ENCODE results near the gene ZDHHC8.

ZDHHC8 gene

GRCh38 chr22:20142711-20143621, 11.4 kb downstream of the ZDHHC8 start:
- no peak for DNase-seq (ENCODE audit: low spot score)

- no peak for DNase-seq (ENCODE audit: low spot score)
Observed at GRCh38 chr22:20143883-20144665, 12.5 kb downstream of the ZDHHC8 start.

- no peak for DNase-seq (ENCODE audit: low spot score)
Observed at GRCh38 chr22:20145206-20145831, 13.7 kb downstream of the ZDHHC8 start.

- DNase-seq (ENCODE audit: low spot score), result no peak
Observed at GRCh38 chr22:20145832-20146223, 14.2 kb downstream of the ZDHHC8 start.

- no peak for DNase-seq (ENCODE audit: low spot score)
Observed at GRCh38 chr22:20146777-20147176, 15.2 kb downstream of the ZDHHC8 start.

GRCh38 chr22:20147237-20147988, 15.8 kb downstream of the ZDHHC8 start:
- DNase-seq (ENCODE audit: low spot score), result no peak

- DNase-seq (ENCODE audit: low spot score), result no peak
Observed at GRCh38 chr22:20148414-20148813, 16.8 kb downstream of the ZDHHC8 start.

- DNase-seq (ENCODE audit: low spot score), result no peak
Observed at GRCh38 chr22:20149257-20150250, 17.9 kb downstream of the ZDHHC8 start.

- DNase-seq (ENCODE audit: low spot score), result no peak
Observed at GRCh38 chr22:20150381-20151275, 19.0 kb downstream of the ZDHHC8 start, which contains the start of gene CCDC188. Gene CCDC188 (minus strand): TSS chr22:20151055. CDS start chr22:20150986, 69 bp downstream.

- DNase-seq (ENCODE audit: low spot score), result no peak
Observed at GRCh38 chr22:20151276-20151588, 19.6 kb downstream of the ZDHHC8 start.

- DNase-seq (ENCODE audit: low spot score), result no peak
Observed at GRCh38 chr22:20152464-20152890, 20.9 kb downstream of the ZDHHC8 start.

- DNase-seq (ENCODE audit: low spot score), result no peak
Observed at GRCh38 chr22:20153945-20154344, 22.3 kb downstream of the ZDHHC8 start.

- DNase-seq (ENCODE audit: low spot score), result no peak
Observed at GRCh38 chr22:20154602-20155187, 23.1 kb downstream of the ZDHHC8 start.

- DNase-seq (ENCODE audit: low spot score), result peak; percentile 89
Observed at GRCh38 chr22:20155330-20156041, 23.9 kb downstream of the ZDHHC8 start.

GRCh38 chr22:20156042-20156389, 24.4 kb downstream of the ZDHHC8 start:
- DNase-seq (ENCODE audit: low spot score), result no peak

GRCh38 chr22:20156611-20157429, 25.2 kb downstream of the ZDHHC8 start:
- DNase-seq (ENCODE audit: low spot score), result peak; percentile 86

- no peak for DNase-seq (ENCODE audit: low spot score)
Observed at GRCh38 chr22:20157430-20158183, 26.0 kb downstream of the ZDHHC8 start.

Measured in AG20443 (cell line).